Activated CD8-positive, alpha-beta memory T cell treated with anti-CD3 and anti-CD28 coated beads, Interleukin-2, amount 50 U/mL, for 1 hour (primary cell): ENCODE measurements around the gene SLC17A9.

Source experiments
- DNase-seq: peaks from one replicate; pipeline ENCODE4 v3.0.0-alpha.2; 2020; ENCODE audit errors: extremely low read depth

The SLC17A9 gene

GRCh38 chr20:63017076-63017825 lies 64.7 kb downstream of the SLC17A9 start:
- no peak for DNase-seq

GRCh38 chr20:63017826-63018411 lies 65.4 kb downstream of the SLC17A9 start:
- DNase-seq: no peak
